Testis (tissue), 2 donors: ENCODE measurements around the gene RIMS3.

ENCODE experiments used
- CTCF ChIP-seq, 3 experiments: fragments of 450-650 bp in 2 of 3; fragments of 200-600 bp in 1 of 3; sonication (generic) in 1 of 3; IDR thresholded peaks; one replicate each; pipeline ENCODE4 v1.5.1; 2016 to 2019; ENCODE audit warnings: antibody characterized with exemption in 3 of 3, mild to moderate bottlenecking in 2 of 3, moderate library complexity in 1 of 3
- POLR2A ChIP-seq: fragments of 450-650 bp; IDR thresholded peaks from one replicate; pipeline ENCODE4 v1.6.1; 2017; ENCODE audit warnings: antibody characterized with exemption, mild to moderate bottlenecking, moderate library complexity

GRCh38 chr1:40687661-40688060 is 22.2 kb upstream of the RIMS3 start:
- TF ChIP-seq CTCF (IDR thresholded peaks at IDR 0.05): no peak
- no peak for TF ChIP-seq POLR2A
